ENCODE data around the gene FOXA1. TPM values are rescaled to one million over a fixed set of nuclear protein-coding genes. Genes with fewer than 3 reads are reported as not detected.

Gene FOXA1
- total RNA-seq, 4 donors from 2014 or later: not detected

DNA sequence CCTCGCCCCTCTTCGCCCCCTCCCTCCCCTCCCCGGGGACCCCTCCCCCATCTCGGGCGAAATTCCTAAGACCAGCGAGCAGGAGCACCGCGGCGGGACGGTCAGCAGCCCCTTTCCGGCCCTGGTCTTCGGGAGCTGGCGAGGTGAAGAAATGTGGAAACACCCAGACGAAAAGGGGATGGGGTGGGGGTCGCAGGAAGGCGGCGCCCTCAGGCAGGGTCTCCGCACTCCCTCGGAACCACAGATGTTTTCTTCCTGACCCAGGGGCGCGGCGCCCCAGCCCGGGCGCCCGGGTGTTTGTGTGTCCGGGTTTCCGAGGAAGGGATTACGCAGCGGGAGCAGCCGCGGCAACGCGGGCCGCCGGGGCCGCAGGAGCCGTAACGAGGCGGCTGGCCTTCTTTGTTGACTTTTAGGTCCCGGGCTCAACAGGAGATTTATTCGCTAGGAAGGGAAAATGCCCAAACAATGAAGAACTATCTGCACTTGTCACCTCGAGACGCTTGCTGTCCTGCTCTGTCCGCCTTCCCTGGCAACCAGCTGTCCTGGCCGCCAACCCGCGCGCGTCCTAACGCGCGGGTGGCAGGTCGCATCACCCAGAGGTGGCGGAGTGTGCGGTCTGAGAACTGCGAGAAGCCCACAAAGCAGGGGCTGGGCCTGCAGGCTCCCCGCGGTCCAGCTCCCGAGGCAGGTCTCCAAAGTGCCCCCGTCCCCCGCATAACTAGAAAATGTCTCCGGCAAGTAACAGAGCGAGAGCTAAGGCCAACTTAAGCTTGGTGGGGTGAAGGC lies 7.0 kb downstream of the FOXA1 start:
- TF ChIP-seq, protein P1, sequence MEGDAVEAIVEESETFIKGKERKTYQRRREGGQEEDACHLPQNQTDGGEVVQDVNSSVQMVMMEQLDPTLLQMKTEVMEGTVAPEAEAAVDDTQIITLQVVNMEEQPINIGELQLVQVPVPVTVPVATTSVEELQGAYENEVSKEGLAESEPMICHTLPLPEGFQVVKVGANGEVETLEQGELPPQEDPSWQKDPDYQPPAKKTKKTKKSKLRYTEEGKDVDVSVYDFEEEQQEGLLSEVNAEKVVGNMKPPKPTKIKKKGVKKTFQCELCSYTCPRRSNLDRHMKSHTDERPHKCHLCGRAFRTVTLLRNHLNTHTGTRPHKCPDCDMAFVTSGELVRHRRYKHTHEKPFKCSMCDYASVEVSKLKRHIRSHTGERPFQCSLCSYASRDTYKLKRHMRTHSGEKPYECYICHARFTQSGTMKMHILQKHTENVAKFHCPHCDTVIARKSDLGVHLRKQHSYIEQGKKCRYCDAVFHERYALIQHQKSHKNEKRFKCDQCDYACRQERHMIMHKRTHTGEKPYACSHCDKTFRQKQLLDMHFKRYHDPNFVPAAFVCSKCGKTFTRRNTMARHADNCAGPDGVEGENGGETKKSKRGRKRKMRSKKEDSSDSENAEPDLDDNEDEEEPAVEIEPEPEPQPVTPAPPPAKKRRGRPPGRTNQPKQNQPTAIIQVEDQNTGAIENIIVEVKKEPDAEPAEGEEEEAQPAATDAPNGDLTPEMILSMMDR (IDR thresholded peaks at IDR 0.05; ENCODE audit: low read depth): no peak

DNA sequence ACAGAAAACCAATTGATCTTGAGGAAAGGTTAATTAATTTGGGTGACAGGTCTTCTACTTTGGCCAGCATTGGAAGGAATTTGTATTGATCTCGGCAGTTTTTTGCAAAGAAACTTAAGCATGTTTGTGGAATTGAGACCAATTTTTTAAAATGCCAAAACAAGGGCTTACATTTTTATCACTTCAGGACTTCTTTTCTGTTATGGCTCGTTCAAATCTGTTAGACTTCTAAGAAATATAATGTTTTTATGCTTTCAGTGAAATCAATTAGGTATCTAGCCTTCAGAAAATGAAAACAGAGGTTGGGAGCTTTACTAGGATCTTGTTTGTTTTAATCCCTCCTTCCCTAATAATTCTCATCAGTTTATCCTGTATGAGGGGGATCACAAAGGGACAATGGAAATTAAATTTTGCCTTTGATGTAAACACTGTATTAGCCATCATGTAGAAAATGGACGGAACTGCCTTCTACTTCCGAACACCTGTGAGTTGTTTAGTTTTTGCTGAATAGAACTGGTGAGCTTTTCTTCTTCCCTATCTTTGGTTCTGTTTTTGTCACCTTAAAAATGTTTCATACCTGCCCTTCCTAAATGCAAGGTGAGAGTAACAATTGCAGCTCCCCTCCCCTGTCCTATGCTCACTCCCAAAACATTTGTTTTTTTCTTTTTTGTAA lies 7.8 kb downstream of the FOXA1 start:
- TF ChIP-seq, protein P1 (IDR thresholded peaks at IDR 0.05; ENCODE audit: low read depth): no peak

DNA sequence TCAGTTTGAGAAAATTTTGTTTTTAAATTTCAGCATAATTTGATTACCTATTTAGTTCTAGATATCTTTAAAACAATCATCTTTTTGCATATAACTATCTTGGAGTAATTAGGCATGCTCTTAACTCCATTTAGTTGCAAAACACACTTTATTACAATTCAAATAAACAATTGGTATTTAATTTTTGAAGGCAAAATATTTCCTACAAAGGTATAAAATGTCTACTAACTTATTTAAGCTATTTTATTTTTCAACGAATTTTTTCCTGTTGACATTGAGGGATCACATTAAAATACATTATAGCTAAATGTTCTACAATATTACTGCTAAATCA lies 8.3 kb downstream of the FOXA1 start:
- TF ChIP-seq, protein P1 (IDR thresholded peaks at IDR 0.05; ENCODE audit: low read depth): no peak

DNA sequence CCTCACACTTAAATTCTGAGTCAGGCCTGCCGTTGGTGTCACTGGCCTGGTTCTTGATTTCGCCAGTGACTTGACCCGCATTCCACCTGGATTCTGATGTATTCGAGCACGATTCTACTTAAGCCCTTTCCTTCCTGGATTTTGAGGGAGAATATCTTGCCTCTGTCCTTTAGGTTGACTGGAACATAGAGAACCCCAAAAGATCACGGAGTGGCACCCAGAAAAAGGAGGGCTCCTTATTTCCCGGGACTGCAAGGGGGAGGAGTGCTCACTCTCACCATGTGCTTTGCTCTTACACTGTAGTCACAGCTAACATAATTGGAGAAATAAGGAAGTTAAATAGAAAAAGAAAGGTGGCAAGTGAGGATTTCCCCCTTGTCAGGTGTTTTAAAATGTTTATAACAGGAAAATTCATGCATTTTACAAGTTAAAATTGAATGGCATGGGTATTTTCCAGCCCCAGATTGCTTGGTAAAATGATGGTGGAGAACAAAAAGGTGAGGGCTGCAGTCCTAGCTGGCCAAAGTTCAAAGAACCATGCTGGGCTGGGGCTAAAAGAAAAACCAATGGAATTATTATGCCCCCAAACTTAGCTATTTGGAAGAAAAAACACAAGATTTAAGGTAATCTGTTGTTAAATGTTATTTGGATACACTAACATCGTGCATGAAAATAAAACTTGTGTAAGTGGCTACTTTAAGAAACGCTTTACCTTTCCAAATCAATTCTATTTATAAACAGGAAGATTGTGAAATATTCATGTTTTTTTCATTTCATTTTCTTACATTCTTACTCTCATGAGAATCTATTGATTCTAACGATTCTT lies 8.9 kb downstream of the FOXA1 start:
- TF ChIP-seq, protein P1 (IDR thresholded peaks at IDR 0.05; ENCODE audit: low read depth): no peak

DNA sequence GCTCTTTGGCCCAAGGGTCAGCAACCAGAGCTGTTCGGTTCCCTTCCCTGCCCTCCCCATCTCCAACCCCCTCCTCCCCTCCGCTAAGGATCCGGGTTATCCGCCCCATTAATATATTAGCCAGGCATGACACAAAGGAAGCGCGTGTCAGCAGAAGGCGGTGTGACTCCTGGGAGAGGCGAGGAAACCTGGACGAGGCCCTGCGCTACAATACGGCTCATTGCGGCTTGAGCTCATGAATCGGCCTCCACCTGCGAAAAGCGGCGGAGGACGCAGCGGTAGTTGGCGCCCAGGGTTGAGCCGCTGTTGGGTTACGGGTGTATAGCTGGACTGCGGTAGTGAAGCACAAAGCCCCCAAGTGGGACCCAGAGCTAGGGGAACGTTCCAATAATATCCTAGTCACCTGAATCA lies 9.9 kb downstream of the FOXA1 start:
- TF ChIP-seq, protein P1 (IDR thresholded peaks at IDR 0.05; ENCODE audit: low read depth): no peak

DNA sequence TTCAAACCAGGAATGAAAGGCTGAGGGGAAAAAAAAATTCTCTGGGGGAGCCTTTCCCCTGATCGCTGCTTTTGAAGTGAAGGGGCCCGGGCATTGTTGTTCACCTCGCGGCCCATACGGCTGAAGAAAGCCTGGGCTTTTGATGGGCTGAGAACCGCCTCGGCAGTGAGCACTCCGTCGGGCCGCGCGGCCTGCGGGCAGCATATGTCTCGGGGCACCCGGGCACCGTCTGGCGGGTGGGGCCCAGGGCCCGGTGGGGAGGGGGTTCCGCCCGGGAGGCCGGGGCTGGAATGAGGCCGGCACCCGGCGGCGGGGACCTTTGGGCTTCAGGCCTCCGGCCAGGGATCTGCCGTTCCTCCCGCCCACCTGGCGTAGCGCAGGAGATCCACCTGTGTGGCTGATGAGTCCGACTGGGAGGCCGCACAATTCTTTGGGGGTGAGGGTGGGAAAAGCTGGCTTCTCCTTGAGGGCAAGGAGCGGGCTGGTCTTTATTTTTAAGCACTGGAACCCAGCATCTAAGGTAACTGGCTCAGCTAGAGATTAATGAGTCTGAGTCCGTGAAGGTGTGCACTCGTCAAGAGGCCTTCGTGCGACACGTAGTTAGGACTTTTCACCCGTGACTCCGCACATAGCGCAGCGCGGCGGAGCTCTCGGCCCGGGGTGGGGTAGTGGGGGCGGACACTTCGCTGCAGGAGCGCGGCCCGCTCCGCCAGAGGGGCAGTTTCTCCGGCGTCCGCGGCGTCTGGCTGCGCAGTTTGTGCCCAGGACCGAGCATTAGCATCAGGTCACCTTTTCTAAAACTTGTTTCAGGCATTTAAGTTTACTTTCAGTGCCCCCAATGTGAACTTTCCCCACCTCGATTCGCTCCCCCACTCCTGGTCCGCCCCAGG lies 10.6 kb downstream of the FOXA1 start:
- TF ChIP-seq, protein P1 (IDR thresholded peaks at IDR 0.05; ENCODE audit: low read depth): no peak

Data from subcutaneous adipose tissue (tissue), 4 donors.